WERI-Rb-1 (cell line): ENCODE results near the gene UBE2E1.

Experiments
- DNase-seq: peaks from one replicate; pipeline ENCODE4 v3.0.0-alpha.2; 2020
- H3K27ac ChIP-seq: fragments of 250-450 bp; sonication (Bioruptor Pico); 2 replicates; pipeline ENCODE4 v1.5.1; 2020; ENCODE audit warnings: mild to moderate bottlenecking, moderate library complexity
- H3K27me3 ChIP-seq: fragments of 250-450 bp; sonication (Bioruptor Pico); 2 replicates; pipeline ENCODE4 v1.5.1; 2021; ENCODE audit warnings: mild to moderate bottlenecking, low read depth, moderate library complexity; ENCODE audit not compliant: insufficient read depth, severe bottlenecking
- H3K36me3 ChIP-seq: fragments of 250-450 bp; sonication (Bioruptor Pico); 2 replicates; pipeline ENCODE4 v1.5.1; 2020; ENCODE audit warnings: mild to moderate bottlenecking, moderate library complexity
- H3K4me3 ChIP-seq: 2 replicates; pipeline ENCODE4 v1.5.1; 2011; ENCODE audit warnings: low read depth, mild to moderate bottlenecking, control low read depth, low read length
- H3K9me3 ChIP-seq: fragments of 250-450 bp; sonication (Bioruptor Pico); 2 replicates; pipeline ENCODE4 v1.5.1; 2021; ENCODE audit warnings: mild to moderate bottlenecking, moderate library complexity; ENCODE audit not compliant: severe bottlenecking
- CTCF ChIP-seq: IDR thresholded peaks from 2 replicates; pipeline ENCODE4 v1.5.1; 2011; ENCODE audit warnings: low read depth, mild to moderate bottlenecking, control low read depth, inconsistent platforms, low read length

UBE2E1 gene

GRCh38 chr3:23810343-23811184 is 4.8 kb downstream of the UBE2E1 start:
- H3K36me3 ChIP-seq, result peaks cover 19% of the 10 kb centered on the region
- peak; percentile 76 for DNase-seq
- H3K27ac ChIP-seq, result peak overlapping the region; percentile 82
- TF ChIP-seq CTCF, result peak; percentile 30; the same call in 1 of the 2 replicates
- H3K9me3 ChIP-seq, result no peaks in the 10 kb centered on the region
- H3K27me3 ChIP-seq, result no peaks in the 10 kb centered on the region
- peak overlapping the region; percentile 55 for H3K4me3 ChIP-seq

GRCh38 chr3:23811185-23811527 is 5.4 kb downstream of the UBE2E1 start:
- H3K4me3 ChIP-seq, result peak overlapping the region; percentile 55
- DNase-seq, result peak; percentile 11
- no peaks in the 10 kb centered on the region for H3K27me3 ChIP-seq
- TF ChIP-seq CTCF, result no peak
- H3K9me3 ChIP-seq, result no peaks in the 10 kb centered on the region
- peak overlapping the region; percentile 82 for H3K27ac ChIP-seq
- H3K36me3 ChIP-seq, result peaks cover 19% of the 10 kb centered on the region

- Histone ChIP-seq H3K4me3 (no peak overlapping the region), H3K27me3 (no peaks in the 10 kb centered on the region), H3K27ac (no peak overlapping the region), H3K36me3 (peaks cover 19% of the 10 kb centered on the region), H3K9me3 (no peaks in the 10 kb centered on the region)
- no peak for TF ChIP-seq CTCF
- DNase-seq, result no peak
Measured at GRCh38 chr3:23811919-23812318, 6.2 kb downstream of the UBE2E1 start.

GRCh38 chr3:23815879-23816278 is 10.1 kb downstream of the UBE2E1 start:
- Histone ChIP-seq H3K36me3 (peaks cover 12% of the 10 kb centered on the region; the same call in 1 of the 2 replicates), H3K27me3 (no peaks in the 10 kb centered on the region), H3K4me3 (no peak overlapping the region), H3K27ac (no peak overlapping the region), H3K9me3 (no peaks in the 10 kb centered on the region)
- DNase-seq, result no peak
- no peak for TF ChIP-seq CTCF

- H3K9me3 ChIP-seq, result no peaks in the 10 kb centered on the region
- H3K27me3 ChIP-seq, result no peaks in the 10 kb centered on the region
- no peak overlapping the region for H3K27ac ChIP-seq
- H3K4me3 ChIP-seq, result no peak overlapping the region
- no peak for DNase-seq
- no peak for TF ChIP-seq CTCF
- H3K36me3 ChIP-seq, result peaks cover 10% of the 10 kb centered on the region; the same call in 1 of the 2 replicates
Measured at GRCh38 chr3:23816721-23817120, 11.0 kb downstream of the UBE2E1 start.
